Esophagus squamous epithelium (tissue), 5 donors: ENCODE results near the gene MYH7. TPM values are rescaled to one million over a fixed set of nuclear protein-coding genes. Genes with fewer than 3 reads are reported as not detected.

Source experiments
- DNase-seq: peaks from one replicate; lab custom pipeline; 2025; lab: John Stamatoyannopoulos, UW
- H3K27ac ChIP-seq, 4 donors: fragments of 200-600 bp; sonication (generic); one replicate each; pipeline ENCODE4 v1.5.1; 2016 to 2019; ENCODE audit warnings: mild to moderate bottlenecking in 1 of 4
- H3K27me3 ChIP-seq, 4 donors: fragments of 200-600 bp; sonication (generic); 1 replicate in 3 of 4; 2 replicates in 1 of 4; pipeline versions ENCODE4 v1.5.1 to v1.6.0; 2017 to 2021; ENCODE audit warnings: antibody characterized with exemption in 1 of 4
- H3K36me3 ChIP-seq, 3 donors: fragments of 200-600 bp; sonication (generic); one replicate each; pipeline ENCODE4 v1.5.1; 2016 to 2019
- H3K4me1 ChIP-seq, 3 donors: fragments of 200-600 bp; sonication (generic); one replicate each; pipeline ENCODE4 v1.5.1; 2017 to 2019
- H3K4me3 ChIP-seq, 4 donors: fragments of 200-600 bp; sonication (generic); 1 replicate in 3 of 4; 2 replicates in 1 of 4; pipeline ENCODE4 v1.5.1; 2016 to 2019; ENCODE audit warnings: mild to moderate bottlenecking in 2 of 4, moderate library complexity in 1 of 4
- H3K9me3 ChIP-seq, 3 donors: fragments of 200-600 bp; sonication (generic); one replicate each; pipeline ENCODE4 v1.5.1; 2016 to 2019
- POLR2A ChIP-seq, 4 donors: fragments of 450-650 bp; IDR thresholded peaks; one replicate each; pipeline ENCODE4 v1.6.1; 2017; ENCODE audit warnings: antibody characterized with exemption in 4 of 4, mild to moderate bottlenecking in 4 of 4, moderate library complexity in 3 of 4
- WGBS, 2 donors: methylation state at CpG; one replicate each; pipeline ENCODE4 v1.1.5; 2018; 5-methylcytosine and 5-hydroxymethylcytosine counted together
- intact Hi-C: fragments of 100-400 bp; cut with DNase I; formaldehyde crosslinking; loops from one replicate; pipeline ENCODE4 v1.15.0; 2022
- total RNA-seq, 4 donors: library from RNA; depleted of rRNA; stranded (reverse); fragments of >200 nt; gene quantifications; one replicate each; pipeline ENCODE4 v1.1.0, GENCODE V29; 2016
- TF ChIP-seq, protein P1 (sequence below), 6 experiments: fragments of 450-650 bp in 4 of 6; fragments of 200-600 bp in 2 of 6; sonication (generic) in 2 of 6; IDR thresholded peaks; one replicate each; pipeline ENCODE4 v1.5.1; 2016 to 2019; ENCODE audit warnings: antibody characterized with exemption in 6 of 6, mild to moderate bottlenecking in 4 of 6, moderate library complexity in 4 of 6
- donor health status: DM: yes; HTN: yes; CAD: no.

MYH7 gene
- total RNA-seq, 4 donors from 2014 or later = not detected

DNA sequence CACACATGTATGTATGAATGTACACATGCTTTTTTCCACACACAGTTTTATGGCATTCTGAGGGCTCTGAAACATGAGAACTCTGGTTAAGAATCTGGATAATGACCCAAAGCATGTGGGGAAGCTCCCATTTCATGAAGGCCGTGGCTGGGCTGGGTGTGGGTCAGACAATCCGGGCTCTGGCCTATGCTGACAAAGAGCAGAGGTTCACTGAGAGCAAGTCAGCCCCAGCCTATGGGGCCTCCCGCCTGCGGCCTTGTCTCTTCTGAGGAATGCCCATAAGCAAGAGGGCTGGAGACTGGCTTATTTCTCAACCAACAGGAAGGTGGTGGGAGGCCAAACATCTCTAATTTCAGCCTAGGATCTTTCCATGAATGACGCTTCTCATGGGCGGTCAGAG, 35.9 kb downstream of the MYH7 start:
- no peaks in the 10 kb centered on the region for H3K4me1 ChIP-seq
- no peak for DNase-seq
- H3K27ac ChIP-seq = no peak overlapping the region
- peaks cover 0 to 23% (median 0%) of the 10 kb centered on the region in 4 donors for H3K27me3 ChIP-seq
- H3K9me3 ChIP-seq = no peaks in the 10 kb centered on the region
- intact Hi-C loops = no loop called here
- TF ChIP-seq POLR2A (IDR thresholded peaks at IDR 0.05) = no peak
- TF ChIP-seq, protein P1, sequence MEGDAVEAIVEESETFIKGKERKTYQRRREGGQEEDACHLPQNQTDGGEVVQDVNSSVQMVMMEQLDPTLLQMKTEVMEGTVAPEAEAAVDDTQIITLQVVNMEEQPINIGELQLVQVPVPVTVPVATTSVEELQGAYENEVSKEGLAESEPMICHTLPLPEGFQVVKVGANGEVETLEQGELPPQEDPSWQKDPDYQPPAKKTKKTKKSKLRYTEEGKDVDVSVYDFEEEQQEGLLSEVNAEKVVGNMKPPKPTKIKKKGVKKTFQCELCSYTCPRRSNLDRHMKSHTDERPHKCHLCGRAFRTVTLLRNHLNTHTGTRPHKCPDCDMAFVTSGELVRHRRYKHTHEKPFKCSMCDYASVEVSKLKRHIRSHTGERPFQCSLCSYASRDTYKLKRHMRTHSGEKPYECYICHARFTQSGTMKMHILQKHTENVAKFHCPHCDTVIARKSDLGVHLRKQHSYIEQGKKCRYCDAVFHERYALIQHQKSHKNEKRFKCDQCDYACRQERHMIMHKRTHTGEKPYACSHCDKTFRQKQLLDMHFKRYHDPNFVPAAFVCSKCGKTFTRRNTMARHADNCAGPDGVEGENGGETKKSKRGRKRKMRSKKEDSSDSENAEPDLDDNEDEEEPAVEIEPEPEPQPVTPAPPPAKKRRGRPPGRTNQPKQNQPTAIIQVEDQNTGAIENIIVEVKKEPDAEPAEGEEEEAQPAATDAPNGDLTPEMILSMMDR (IDR thresholded peaks at IDR 0.05) = no peak
- no peaks in the 10 kb centered on the region for H3K36me3 ChIP-seq
- no peak overlapping the region for H3K4me3 ChIP-seq
- WGBS, 2 donors = 67 to 82% methylated on average over 1 to 6 of the region's 6 CpGs

DNA sequence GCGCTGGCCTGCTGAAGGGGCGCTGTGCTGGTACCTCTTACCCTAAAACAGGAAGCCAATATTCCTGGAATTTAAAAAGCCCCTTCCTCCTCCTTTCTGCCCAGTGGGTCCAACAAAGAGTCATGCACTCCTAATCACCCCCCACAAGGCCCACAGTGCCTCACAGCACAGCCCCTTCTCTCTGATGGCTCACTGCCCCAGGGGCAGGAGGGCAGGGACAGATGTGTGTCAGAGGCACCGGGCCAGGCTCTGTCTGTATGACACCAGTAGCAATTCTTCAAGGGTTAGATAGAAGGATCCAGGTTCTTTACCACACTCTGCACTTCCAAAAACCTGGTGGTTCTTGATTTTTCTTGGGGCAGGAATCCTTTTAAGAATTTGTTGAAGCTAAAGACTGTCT, 36.3 kb downstream of the MYH7 start:
- H3K27me3 ChIP-seq = peaks cover 0 to 19% (median 0%) of the 10 kb centered on the region in 4 donors
- no peaks in the 10 kb centered on the region for H3K36me3 ChIP-seq
- 83 to 89% methylated on average over 3 of the region's 3 CpGs for WGBS, 2 donors
- no peak for TF ChIP-seq POLR2A (IDR thresholded peaks at IDR 0.05)
- TF ChIP-seq, protein P1 (IDR thresholded peaks at IDR 0.05) = no peak
- intact Hi-C loops = no loop called here
- no peak overlapping the region for H3K27ac ChIP-seq
- no peak overlapping the region for H3K4me3 ChIP-seq
- DNase-seq = no peak
- H3K4me1 ChIP-seq = no peaks in the 10 kb centered on the region
- no peaks in the 10 kb centered on the region for H3K9me3 ChIP-seq

DNA sequence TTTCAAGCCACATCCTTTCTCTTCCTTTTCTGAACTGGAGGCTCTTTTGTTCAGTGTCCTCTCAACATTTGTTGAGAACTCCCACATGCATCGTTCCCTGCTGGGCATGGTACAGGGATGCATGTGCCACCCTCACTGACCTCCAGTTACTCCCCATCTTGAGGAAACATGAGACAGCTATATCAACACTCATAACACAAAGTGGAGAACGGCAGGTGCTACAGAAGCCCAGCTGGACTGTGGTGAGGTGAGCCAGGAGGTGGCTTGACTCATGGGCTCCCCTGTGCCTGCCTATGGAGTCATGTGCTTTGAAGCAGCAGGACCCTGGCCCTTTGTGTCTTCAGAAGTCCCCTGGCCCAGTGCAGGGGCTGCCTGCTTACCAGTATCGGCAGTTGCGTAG, 37.1 kb downstream of the MYH7 start:
- DNase-seq = no peak
- Histone ChIP-seq H3K27ac (no peak overlapping the region), H3K36me3 (no peaks in the 10 kb centered on the region), H3K27me3 (peaks cover 0 to 12% (median 0%) of the 10 kb centered on the region in 4 donors), H3K9me3 (no peaks in the 10 kb centered on the region), H3K4me1 (no peaks in the 10 kb centered on the region), H3K4me3 (no peak overlapping the region)
- TF ChIP-seq, protein P1 (IDR thresholded peaks at IDR 0.05) = no peak
- no peak for TF ChIP-seq POLR2A (IDR thresholded peaks at IDR 0.05)
- 77 to 100% methylated on average over 3 to 4 of the region's 4 CpGs for WGBS, 2 donors
- intact Hi-C loops = no loop called here

DNA sequence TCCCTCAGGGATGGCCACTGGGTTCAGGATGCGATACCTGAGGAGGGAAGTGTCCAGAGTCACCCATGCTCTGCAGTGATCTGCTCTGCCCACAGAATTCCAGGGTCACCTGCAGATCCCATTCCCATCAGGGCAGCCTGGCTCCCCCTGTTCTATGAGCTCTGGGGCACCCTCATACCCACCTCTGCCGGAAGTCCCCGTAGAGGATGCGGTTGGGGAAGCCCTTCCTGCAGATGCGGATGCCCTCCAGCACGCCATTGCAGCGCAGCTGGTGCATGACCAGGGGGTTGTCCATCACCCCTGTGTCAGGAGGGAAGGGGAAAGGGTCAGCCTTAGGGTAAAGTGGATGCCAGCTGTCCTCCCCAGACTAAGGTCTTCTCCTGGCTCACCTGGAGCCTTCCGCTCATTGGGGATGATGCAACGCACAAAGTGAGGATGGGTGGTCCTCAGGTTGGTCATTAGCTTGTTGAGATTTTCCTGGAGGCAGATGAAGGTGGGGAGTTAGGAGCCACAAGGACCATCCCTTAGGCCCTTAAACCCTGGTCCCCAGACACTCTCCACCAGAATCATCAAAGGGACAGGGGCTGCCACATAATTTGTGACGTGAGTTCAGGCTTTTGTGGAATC, 38.6 kb downstream of the MYH7 start:
- TF ChIP-seq, protein P1 (IDR thresholded peaks at IDR 0.05) = no peak
- no peak for TF ChIP-seq POLR2A (IDR thresholded peaks at IDR 0.05)
- Histone ChIP-seq H3K4me1 (no peaks in the 10 kb centered on the region), H3K27ac (no peak overlapping the region), H3K4me3 (no peak overlapping the region), H3K36me3 (no peaks in the 10 kb centered on the region), H3K27me3 (peaks cover 0 to 8% (median 0%) of the 10 kb centered on the region in 4 donors), H3K9me3 (no peaks in the 10 kb centered on the region)
- intact Hi-C loops = no loop called here
- DNase-seq = no peak
- 81 to 90% methylated on average over 2 to 5 of the region's 10 CpGs for WGBS, 2 donors

DNA sequence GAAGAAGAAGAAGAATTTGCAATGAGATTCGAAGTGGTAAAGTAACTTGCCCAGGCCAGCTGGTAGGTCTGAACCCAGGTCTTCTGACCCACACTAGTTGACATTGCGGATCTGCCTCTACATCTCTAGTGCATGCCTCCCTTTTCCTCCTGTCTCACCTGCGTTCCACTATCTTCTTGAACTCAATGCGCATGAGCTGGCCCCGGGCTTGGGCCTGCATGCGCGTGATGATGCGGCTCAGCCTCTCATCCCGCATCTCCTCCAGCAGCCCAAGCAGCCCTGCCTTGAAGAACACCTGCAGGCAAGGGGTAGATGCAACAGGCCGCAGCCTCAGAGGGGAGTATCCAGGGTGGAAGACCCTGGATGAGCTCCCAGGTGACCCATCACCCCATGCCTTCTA, 39.3 kb downstream of the MYH7 start:
- no peak for TF ChIP-seq POLR2A (IDR thresholded peaks at IDR 0.05)
- TF ChIP-seq, protein P1 (IDR thresholded peaks at IDR 0.05) = no peak

More for the DNA sequence above, 39.3 kb downstream of the MYH7 start:
- H3K27ac ChIP-seq = no peak overlapping the region
- H3K9me3 ChIP-seq = no peaks in the 10 kb centered on the region
- H3K27me3 ChIP-seq = peaks cover 0 to 8% (median 0%) of the 10 kb centered on the region in 4 donors
- WGBS, 2 donors = 73 to 74% methylated on average over 4 to 5 of the region's 10 CpGs
- no peak for DNase-seq
- no peaks in the 10 kb centered on the region for H3K4me1 ChIP-seq
- intact Hi-C loops = no loop called here
- no peaks in the 10 kb centered on the region for H3K36me3 ChIP-seq
- no peak overlapping the region for H3K4me3 ChIP-seq
